ENCODE measurements around the gene REC8.
"Not testable (repeated sequence)": the region's sequence is repeated elsewhere in the genome, so short reads cannot be mapped to it uniquely, and the experiment has no call there.

Gene REC8

DNA sequence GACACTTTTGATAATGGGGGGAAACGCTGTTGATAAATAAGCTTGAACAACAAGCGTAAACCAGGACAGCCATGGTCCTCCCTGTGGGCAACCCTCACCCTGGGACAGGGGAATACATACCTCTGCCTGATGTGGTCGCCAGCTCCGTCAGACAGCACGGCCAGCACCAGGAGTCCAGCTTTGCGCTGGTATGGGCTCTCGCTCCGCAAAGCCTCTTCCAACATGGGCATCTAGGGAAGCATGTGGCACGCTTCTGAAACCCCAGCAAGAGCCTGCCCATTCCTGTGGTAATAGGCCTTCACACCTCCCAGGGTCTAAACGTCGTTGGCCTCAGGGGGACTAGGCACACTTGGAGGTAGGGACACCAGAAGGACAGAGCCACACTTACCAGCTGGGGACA, 13.9 kb downstream of the REC8 start:
- DNase-seq, result no peak

DNA sequence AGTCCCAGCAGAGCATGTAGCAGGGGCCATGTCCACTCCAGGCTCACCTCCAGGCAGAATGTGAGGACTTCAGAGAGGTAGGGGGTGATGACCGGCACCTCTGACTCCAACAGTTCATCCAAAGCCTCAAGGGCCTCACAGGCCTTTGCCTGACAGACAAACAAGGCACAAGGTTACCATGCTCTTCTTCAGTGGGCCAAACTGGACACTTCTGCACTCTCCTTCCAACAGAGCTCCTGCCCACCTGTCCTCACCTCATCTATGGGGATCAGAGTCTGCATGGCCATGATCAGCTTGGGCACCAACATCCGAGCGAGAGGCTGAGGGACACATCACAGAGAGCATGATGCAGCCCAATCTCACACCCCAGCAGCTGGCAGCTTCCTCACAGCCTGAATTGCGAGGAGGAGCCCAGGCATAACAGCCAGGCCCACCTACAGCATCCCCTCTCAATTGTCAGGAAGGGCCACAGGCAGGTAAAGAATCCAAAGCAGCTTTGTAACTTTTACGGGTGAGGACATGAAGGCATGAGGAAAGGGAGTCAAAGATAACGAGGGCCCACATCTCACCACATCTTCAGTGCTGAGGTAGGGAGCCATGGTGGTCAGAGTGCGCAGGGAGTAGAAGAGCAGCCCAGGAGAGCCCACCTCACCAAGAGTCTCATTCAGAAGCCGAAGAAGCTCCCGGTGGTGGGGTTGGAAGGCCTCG, 15.1 kb downstream of the REC8 start:
- DNase-seq, result no peak

DNA sequence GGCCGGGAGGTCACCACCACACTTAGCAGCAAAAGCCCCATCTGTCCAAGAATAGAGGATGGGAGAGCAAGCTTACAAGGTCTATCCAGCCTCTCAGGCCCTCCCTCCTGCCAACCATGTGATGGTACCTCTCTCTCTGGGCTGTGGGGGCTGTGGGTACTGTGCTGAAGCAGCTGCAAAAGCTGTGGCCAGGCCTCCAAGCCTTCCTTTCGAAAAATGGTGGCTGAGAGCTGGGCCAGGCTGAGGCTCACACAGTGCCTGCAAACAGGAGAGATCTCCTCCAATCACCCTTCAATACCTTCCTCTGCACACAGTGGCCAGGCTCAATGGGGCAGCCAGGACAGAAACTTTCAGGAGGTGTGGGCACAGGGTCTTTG, 15.6 kb downstream of the REC8 start:
- DNase-seq, result no peak

DNA sequence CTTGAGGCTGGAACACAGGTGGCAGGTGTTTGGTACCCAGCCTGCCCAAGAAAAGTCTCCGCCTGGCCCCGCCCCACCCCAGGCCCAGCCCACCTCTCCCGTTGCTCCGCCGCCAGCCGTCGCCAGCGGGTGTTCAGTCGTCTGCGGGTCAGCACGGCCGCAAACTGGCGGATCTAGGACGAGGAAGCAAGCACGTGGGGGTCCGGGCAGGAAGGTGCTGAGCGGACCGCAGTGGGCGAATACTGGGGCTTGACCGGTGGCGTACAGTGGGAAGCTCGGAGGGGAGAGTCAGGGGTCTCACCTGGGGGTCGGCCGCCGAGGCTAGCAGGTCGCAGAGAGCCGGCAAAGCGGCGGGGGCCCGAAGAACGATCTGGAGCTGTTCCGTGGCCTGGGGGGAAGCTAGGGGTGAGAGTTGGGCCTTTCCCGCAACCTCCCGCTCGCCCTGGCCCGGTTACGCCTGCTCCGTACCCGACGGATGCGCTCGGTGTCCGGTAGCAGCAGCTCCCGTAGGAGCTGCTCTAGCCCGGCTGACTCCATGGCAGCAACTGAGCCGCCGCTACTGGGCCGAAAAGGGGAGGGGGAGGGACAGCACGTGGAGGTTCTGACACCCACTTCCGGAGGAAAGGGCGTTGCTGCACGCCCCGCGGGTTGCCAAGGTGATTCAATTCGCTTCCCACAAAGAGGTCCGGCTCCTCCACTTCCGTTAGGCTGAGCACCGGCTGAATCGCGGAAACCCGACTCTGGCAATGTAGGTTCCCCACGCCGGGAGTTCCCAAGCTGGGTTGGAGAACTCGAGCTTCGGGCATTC, 16.6 kb downstream of the REC8 start, which contains the start of gene IPO4:
Gene IPO4, minus strand, starts transcription at position 566 of the 808 bp plus-strand sequence. Its CDS starts 29 bp downstream, at position 537.
- DNase-seq, result peak; percentile 96

DNA sequence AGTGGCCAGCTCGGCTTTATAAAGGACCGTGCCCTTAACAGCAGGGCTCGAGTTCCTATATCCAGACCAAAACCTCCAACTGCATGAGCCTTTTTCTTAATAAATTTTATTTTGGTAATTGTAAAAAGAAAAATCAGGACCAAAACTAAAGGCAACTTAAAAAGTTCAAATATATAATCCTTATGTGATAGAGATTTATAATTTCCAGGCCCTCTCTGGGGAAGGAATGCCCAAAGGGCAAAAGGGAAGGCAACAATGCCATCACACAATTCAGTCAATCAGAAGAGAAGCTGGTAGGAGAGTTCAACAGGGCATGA, 17.1 kb downstream of the REC8 start:
- DNase-seq, result no peak

DNA sequence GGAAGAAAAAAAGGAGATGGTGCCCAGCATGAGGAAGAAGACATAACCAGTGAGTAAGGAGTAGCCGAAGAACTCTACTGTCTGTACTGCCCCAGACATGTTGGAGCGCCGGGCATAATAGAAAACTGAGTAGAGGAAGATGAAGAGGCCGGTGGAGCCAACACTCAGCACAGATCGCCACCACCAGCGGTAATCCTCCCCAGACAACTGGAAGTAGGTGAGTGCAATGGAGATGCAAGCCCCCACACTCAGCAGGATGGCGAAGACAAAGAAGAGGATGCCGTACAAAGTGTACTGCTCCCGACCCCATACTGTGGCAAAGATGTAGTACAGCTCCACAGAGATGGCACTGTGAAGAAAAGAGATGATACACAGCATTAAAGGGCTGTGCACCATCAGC, 17.6 kb downstream of the REC8 start:
- no peak for DNase-seq

DNA sequence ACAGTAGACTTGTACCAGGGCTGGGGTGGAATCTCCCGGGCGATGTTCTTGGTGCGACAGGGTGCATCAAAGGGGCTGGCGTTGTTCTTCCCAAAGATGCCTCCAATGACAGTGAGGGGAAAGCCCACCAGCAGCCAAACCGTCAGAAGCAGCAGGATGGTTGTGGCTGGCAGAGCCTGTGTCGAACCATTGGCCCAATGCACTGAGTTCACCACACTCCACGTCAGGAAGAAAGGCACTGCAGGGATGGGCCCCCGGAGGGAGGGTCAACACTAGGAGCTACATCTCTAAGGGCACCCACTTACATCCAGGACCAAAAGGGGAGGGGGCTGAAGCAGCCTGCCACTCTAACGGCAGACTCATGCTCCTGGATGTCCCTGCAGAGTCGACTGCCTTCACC, 18.5 kb downstream of the REC8 start:
- no peak for DNase-seq

DNA sequence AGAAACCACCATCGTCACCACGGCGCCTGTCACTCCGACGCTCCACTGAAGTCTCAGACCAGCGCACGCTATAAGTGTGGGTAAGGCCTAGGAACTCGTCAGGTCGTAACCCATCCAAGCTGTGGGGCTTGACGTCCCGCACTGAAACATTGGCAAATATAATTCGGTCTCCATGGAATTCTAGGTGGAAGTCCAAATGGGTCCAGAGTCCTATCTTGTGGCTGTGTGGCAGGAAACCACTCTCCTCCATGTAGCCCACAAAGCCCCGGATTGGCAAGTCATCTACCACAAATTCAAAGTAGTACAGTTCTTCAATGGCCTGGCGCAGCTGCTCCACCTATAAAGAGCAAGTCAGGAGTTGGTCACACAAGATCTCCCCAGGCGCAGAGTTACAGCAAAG, 21.1 kb downstream of the REC8 start:
- DNase-seq, result no peak

DNA sequence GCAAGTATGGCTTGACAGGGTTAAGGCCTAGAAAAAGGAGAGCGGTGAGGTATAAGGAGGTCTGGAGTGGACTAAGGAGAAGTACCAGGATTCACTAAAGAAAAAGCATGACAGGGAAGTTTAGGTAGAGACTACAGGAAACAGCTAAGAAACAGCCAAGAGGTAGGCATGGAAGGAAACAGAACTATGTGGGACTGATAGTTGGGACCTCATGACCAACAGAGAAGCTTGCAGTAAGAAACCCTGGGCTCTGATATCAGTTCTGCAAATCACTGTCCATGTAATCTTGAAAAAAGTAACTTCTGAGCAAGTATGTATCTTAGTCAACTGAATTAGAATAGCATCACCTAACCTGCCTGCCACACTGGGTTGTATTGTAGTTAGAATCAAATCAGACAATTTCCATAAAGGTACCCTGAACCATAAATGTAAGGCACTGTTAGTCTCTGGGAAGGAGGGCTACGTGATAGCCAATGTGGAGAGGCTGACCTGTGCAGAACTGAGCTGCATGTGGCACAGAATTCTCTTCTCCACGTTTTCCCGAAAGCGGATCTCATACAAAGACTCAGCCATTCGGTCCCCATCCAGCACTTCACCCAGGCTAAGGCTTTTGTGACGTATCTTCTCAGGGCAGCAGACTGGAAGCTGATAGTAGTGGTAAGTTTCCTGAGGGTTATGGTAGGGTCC, 22.4 kb downstream of the REC8 start:
- peak; percentile 14 for DNase-seq

DNA sequence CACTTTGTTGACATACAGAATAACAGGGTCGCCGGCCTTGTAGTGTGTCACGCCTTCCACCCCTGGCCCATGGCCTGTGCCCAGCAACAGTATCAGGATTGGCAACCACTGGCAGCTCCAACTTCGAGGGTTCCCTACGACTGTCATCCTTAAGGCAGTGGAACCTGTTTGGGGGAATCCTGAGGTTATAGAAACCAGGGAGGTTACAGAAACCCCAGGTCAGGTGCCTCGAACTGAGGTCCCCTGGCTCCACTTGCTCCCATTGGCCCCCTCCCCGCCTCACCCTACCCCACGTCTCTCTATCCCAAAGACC, 22.9 kb downstream of the REC8 start:
- DNase-seq, result peak; percentile 29

DNA sequence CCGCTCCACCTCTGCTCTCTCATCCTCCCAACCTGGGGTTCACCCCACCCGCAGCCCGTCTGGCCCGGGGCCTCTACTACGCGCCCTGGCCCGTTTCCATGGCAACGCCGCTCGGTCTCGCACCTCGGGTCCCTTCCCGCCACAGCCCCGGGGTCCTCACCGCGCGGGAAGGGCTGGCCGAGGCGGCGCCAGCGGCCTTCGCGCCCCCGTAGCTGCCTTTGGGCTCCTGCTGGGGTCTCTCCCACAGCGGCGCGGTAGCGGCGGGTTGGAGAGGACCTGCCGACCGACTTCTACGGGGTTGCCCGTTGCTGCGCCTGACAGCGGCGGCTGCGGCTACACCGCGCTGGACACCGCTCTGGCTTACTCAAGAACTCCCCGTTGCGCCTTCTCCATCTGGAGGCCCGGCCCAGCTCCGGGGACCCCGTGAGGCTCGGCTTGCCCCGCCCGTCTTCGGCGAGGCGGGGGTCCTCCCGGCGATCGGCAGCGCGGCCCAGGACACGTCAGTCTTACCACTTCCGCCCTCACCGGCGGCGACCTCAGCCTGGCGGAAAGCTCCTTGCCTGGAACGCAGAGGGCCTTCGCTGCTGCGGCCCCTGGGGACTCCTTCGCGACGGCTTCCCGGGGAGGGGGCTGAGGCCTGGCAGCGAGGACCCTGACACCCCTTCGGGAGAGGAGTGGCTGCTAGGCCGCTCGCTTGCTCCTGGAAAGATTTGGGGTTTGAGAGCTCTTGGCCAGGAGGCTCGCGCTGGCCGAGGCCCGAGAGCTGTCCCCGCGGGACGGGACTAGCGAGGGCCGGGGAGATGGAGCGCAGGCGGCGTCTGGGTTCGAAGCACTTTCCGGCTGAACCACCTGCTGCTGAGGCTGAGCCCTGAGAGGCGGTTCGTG, 23.5 kb downstream of the REC8 start, which contains the start of gene TM9SF1:
Gene TM9SF1, minus strand, starts transcription at position 256 of the 885 bp plus-strand sequence. CDS start 422 bp downstream, outside the sequence.
- peak; percentile 93 for DNase-seq

DNA sequence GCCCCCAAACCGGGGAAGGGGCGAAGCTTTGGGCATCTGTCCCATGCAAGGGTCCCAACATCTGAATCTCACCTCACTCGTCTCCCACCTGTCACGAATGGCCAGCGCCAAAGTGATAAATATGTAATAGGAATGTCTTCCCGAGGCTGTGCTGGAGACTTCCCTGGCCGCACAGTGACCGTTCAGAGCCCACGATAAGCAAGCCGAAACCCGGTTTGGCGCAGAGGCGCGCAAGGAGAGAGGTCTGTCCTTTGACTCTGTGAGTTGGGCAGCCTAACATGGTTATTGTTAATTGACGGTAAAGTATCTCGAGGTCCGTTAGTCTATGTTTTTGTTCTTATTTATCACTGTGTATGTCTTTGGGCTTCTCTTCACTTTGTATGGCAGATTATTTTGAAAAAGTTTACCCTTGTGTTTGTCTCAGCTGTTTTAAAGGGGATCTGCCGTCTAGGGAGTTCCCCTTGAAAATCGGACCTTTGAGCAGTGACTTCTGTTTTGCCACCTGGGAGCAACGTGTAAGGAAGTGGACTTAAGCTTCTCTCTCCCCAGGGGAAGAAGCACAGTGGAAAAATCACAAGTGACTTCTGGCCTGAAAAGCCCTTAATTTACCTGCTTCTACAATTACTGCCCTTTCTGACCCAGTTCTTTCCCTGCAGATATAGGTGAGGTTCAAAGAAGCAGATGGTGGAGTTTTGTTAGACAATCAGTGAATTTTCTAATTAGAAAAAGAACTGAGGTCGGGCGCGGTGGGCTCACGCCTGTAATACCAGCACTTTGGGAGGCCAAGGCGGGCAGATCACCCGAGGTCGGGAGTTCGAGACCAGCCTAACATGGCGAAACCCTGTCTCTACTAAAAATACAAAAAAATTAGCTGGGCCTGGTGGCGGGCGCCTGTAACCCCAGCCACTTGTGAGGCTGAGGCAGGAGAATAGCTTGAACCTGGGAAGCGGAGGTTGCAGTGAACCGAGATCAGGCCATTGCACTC, 24.5 kb downstream of the REC8 start:
- DNase-seq, result no peak

DNA sequence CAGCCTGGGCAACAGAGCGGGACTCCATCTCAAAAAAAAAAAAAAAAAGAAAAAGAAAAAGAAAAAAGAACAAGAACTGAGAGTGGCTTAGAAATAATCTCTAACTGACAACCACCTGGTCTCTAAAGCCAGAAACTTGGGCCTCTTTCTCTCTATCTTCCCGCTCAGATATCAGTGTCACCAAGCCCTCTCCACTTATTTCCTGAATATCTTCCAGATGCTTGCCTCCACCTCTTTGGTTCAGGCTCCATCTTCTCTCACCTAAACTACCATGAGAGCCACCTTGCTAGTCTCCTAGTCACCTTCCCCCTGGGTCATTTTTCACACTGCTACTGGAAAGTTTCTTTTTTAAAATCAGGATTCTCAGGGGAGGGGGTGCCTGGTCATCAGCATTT, 25.2 kb downstream of the REC8 start:
- DNase-seq, result no peak

DNA sequence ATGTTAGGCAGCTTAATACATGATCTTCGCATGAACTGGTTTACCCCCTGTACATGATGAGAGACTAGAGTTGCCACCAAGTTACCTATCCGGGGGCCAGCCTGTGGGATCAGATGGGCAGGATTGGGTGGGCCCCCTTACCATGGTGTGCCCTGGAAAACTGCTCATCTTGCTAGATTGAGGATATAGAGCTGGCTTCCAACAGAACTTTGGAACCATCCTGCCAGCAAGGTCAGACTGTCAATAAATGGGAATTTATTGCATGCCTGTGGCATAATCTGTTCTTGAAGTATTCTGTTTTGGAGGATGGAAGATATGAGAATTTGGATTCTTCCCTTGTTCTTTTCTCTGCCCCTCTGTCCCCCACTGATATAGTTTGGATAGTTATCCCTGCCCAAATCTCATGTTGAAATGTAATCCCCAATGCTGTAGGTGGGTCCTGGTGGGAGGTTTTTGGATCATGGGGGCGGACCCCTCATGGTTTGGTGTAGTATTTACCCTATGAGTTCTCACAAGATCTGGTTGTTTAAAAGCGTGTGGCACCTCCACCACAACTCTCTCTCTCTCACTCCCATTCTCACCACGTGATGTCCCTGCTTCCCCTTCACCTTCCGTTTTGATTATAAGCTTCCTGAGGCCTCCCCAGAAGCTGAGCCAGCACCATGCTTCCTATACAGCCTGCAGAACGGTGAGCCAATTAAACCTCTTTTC, 27.1 kb downstream of the REC8 start:
- DNase-seq, result no peak

DNA sequence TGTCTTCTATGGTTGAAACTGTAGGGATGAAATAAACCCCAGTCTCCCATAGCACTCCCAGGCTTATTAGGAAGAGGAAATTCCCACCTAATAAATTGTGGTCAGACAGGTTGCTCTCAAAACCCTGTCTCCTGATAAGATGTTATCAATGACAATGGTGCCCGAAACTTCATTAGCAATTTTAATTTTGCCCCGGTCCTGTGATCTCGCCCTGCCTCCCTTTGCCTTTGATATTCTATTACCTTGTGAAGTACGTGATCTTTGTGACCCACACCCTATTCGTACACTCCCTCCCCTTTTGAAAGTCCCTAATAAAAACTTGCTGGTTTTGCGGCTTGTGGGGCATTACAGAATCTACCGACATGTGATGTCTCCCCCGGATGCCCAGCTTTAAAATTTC, 30.7 kb downstream of the REC8 start:
- DNase-seq, result not testable (repeated sequence)

DNA sequence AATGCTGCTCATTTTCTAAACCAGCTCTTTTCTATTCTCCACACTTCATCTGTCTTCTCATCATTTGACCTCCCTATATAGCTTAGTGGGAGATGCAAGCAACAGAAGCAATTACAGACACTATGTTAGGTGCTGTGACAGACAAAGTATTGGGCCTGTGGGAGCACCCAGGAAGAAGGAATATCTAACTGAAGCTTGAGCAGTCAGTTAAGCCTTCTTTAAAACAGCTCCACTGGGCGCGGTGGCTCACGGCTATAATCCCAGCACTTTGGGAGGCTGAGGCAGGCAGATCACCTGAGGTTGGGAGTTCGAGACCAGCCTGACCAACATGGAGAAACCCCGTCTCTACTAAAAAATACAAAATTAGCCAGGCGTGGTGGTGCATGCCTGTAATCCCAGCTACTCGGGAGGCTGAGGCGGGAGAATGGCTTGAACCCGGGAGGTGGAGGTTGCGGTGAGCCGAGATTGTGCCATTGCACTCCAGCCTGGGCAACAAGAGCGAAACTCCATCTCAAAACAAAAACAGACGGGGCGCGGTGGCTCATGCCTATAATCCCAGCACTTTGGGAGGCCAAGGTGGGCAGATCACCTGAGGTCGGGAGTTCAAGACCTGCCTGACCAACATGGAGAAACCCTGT, 31.5 kb downstream of the REC8 start:
- DNase-seq, result not testable (repeated sequence)

DNA sequence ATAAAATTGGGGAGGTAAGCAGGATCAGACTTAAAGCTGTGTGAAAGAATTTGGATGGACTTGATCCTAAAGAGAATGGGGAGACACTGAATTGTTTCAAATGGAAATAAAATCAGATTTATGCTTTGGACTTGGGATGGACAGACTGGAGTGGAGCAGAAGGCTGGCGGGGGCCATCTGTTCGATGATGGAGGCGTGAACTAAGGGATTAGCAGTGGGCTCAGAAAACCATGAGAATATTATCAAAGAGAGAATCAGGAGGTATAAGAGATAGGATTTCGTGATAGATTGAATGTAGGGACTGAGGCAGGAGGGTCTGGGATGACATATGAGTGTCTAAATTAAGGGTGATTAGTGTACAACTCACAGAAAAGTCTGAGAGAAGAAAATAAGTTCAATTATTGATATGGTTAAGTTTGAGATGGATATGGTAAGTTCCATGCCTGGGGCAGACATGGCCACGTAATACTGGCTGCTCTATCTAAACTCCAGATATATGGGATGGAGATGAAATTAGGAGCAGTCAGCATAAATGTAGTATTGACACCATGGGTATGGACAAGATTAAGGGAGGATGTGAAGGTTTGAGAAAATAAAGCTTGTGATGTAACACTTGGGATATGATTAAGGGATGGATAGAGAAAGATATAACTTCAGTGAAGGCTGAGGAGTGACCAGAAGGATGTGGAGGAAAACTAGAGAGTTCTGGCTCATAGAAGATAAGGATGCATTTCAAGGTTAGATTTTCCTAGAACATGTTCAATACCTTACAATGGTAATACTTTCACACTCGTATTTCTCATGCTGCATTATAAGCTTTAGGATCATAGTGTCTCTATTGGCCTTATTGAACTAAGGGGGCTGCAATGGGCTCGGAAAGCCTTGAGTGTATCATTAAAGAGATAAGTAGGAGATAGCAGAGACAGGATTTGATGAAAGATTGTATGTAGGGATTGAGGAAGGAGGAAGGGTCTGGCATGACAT, 32.6 kb downstream of the REC8 start:
- DNase-seq, result no peak

DNA sequence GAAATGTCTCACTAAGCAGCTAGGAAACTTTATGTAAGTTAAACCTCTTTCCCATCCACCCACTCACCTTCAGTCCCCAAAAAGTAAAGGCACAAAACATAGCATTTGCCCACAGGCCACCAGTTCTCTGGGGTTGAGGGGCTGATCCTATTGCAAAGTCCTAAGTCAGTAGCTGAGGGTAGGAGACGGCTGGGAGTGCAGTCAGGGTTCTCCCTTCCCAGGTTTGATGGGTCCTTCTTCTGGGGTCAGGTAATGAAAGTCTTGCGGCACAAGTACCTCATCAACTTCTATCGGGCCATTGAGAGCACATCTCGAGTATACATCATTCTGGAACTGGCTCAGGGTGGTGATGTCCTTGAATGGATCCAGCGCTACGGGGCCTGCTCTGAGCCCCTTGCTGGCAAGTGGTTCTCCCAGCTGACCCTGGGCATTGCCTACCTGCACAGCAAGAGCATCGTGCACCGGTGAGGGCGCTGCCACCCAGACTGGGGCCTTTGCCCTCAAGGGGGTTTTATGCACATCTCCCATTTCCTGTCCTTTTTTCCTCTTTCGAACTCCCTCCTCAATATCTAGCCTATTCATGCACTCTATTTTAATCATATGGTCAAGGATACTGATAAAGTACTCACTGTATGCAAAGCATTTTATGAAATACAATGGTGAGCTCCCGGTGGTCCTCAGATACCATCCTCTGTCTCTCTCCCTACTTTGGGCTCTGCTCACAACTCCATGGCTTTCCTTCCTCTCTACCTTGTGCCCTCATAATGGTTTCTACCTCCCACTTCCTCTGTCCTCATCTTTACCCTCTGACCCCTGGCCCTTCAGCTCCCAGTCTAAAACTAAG, 34.6 kb downstream of the REC8 start:
- no peak for DNase-seq
